HCT116 (cell line): Measurements from ENCODE around the gene GPD1L. TPM values are rescaled to one million over a fixed set of nuclear protein-coding genes. Genes with fewer than 3 reads are reported as not detected.

Experiments used
- ATAC-seq: fragments of 200-7000 bp; cut with Tn5 transposase; 2 replicates; pipeline ENCODE4 v1.9.1; 2020; ENCODE audit warnings: mild to moderate bottlenecking, moderate library complexity
- BruUV-seq: library from RNA; stranded (reverse); fragments of 400-500 nt; replicated peaks from 2 replicates; lab custom pipeline; 2021; lab: Mats Ljungman, UMichigan
- CTCF ChIA-PET: fragments of 300-600 bp; sonication (Branson Sonifier 250); formaldehyde crosslinking; loops from one replicate; lab custom pipeline; 2021; ENCODE audit warnings: antibody characterized with exemption; lab: Charles Lee
- POLR2A ChIA-PET: fragments of 300-600, 350-600 bp; sonication (Branson Sonifier 250); formaldehyde crosslinking; loops from one replicate; lab custom pipeline; 2021; ENCODE audit warnings: antibody characterized with exemption; lab: Charles Lee
- RAD21 ChIA-PET, 2 experiments: fragments of 300-600 bp; sonication (Branson Sonifier 250); formaldehyde crosslinking; loops; one replicate each; lab custom pipeline; 2023; ENCODE audit warnings: low total read pairs in 2 of 2; ENCODE audit not compliant: uncharacterized antibody in 2 of 2, unreplicated experiment in 2 of 2, low non-redundant PET in 1 of 2; lab: Charles Lee
- DNase-seq: peaks from one replicate; pipeline ENCODE4 v3.0.0-alpha.2; 2010; ENCODE audit warnings: low read depth, low spot score
- H2AFZ ChIP-seq: fragments of 200-600 bp; shearing (Covaris generic), sonication (generic); 2 replicates; pipeline ENCODE4 v1.6.1; 2017; ENCODE audit warnings: low read depth, mixed run types, mixed read lengths, antibody characterized with exemption, low read length; ENCODE audit not compliant: poor library complexity, severe bottlenecking
- H3K27ac ChIP-seq: 2 replicates; pipeline ENCODE4 v1.5.1; 2012; ENCODE audit warnings: low read depth, low read length
- H3K27me3 ChIP-seq: fragments of 200-600 bp; sonication (generic); 2 replicates; pipeline ENCODE4 v1.6.1; 2016; ENCODE audit warnings: mixed run types, low read length, mixed read lengths; ENCODE audit not compliant: insufficient read depth
- H3K36me3 ChIP-seq, 2 experiments: fragments of 200-500 bp in 1 of 2; fragments of 200-600 bp in 1 of 2; sonication (Bioruptor generic) in 1 of 2; sonication (generic) in 1 of 2; 2 replicates each; pipeline versions ENCODE4 v1.5.1 to v1.6.1; 2014 to 2016; ENCODE audit warnings: low read length in 2 of 2, inconsistent platforms in 1 of 2, mixed read lengths in 1 of 2, mixed run types in 1 of 2; ENCODE audit not compliant: insufficient read depth in 2 of 2, control insufficient read depth in 1 of 2
- H3K4me1 ChIP-seq, 2 experiments: fragments of 200-600 bp in 1 of 2; sonication (generic) in 1 of 2; 2 replicates each; pipeline versions ENCODE4 v1.5.1 to v1.6.1; 2012 to 2017; ENCODE audit warnings: low read length in 2 of 2, inconsistent platforms in 1 of 2, mild to moderate bottlenecking in 1 of 2, mixed read lengths in 1 of 2, mixed run types in 1 of 2, moderate library complexity in 1 of 2; ENCODE audit not compliant: insufficient read depth in 2 of 2, control insufficient read depth in 1 of 2
- H3K4me2 ChIP-seq: fragments of 200-600 bp; sonication (generic); 2 replicates; pipeline ENCODE4 v1.6.1; 2017; ENCODE audit warnings: mixed run types, low read length, mixed read lengths
- H3K4me3 ChIP-seq, 2 experiments: fragments of 200-600 bp in 1 of 2; sonication (generic) in 1 of 2; replicated peaks in 1 of 2; 2 replicates each; pipeline ENCODE4 v1.5.1; 2011 to 2016; ENCODE audit warnings: low read length in 2 of 2, control low read depth in 1 of 2, low read depth in 1 of 2, mild to moderate bottlenecking in 1 of 2, mixed read lengths in 1 of 2, mixed run types in 1 of 2
- H3K79me2 ChIP-seq: fragments of 200-600 bp; sonication (generic); 2 replicates; pipeline ENCODE4 v1.6.1; 2017; ENCODE audit warnings: mild to moderate bottlenecking, mixed run types, low read length, moderate library complexity, mixed read lengths; ENCODE audit not compliant: insufficient read depth
- H3K9ac ChIP-seq: fragments of 200-600 bp; sonication (generic); 2 replicates; pipeline ENCODE4 v1.6.1; 2016; ENCODE audit warnings: low read length, mixed read lengths
- H3K9me2 ChIP-seq: fragments of 200-600 bp; sonication (generic), shearing (Covaris generic); 2 replicates; pipeline ENCODE4 v1.6.1; 2017; ENCODE audit warnings: mixed run types, mild to moderate bottlenecking, moderate library complexity; ENCODE audit not compliant: insufficient read depth
- H3K9me3 ChIP-seq, 2 experiments: fragments of 200-500 bp in 1 of 2; fragments of 200-600 bp in 1 of 2; sonication (Bioruptor generic) in 1 of 2; sonication (generic) in 1 of 2; 2 replicates each; pipeline ENCODE4 v1.6.1; 2014 to 2017; ENCODE audit warnings: low read length in 2 of 2, mixed read lengths in 2 of 2, inconsistent platforms in 1 of 2, low read depth in 1 of 2, mild to moderate bottlenecking in 1 of 2, mixed run types in 1 of 2, moderate library complexity in 1 of 2; ENCODE audit not compliant: control insufficient read depth in 1 of 2, insufficient read depth in 1 of 2
- H4K20me1 ChIP-seq: fragments of 200-600 bp; sonication (generic), shearing (Covaris generic); 2 replicates; pipeline ENCODE4 v1.6.1; 2017; ENCODE audit warnings: mixed run types, mild to moderate bottlenecking, moderate library complexity; ENCODE audit not compliant: insufficient read depth
- CTCF ChIP-seq, 3 experiments: fragments of 200-600 bp in 1 of 3; sonication (generic) in 1 of 3; IDR thresholded peaks in 2 of 3; conservative IDR thresholded peaks in 1 of 3; 2 replicates each; pipeline ENCODE4 v1.5.1; 2012 to 2017; ENCODE audit warnings: low read depth in 2 of 3, low read length in 2 of 3, antibody characterized with exemption in 1 of 3, borderline replicate concordance in 1 of 3, control low read depth in 1 of 3, mild to moderate bottlenecking in 1 of 3, mixed read lengths in 1 of 3, mixed run types in 1 of 3, moderate library complexity in 1 of 3; ENCODE audit not compliant: insufficient read depth in 1 of 3
- EGR1 ChIP-seq: IDR thresholded peaks from 2 replicates; pipeline ENCODE4 v1.6.1; 2012; ENCODE audit warnings: low read depth
- ELF1 ChIP-seq: IDR thresholded peaks from 2 replicates; pipeline ENCODE4 v1.6.1; 2012; ENCODE audit warnings: low read depth, borderline replicate concordance
- JUND ChIP-seq: IDR thresholded peaks from 2 replicates; pipeline ENCODE4 v1.6.1; 2012
- MAX ChIP-seq: IDR thresholded peaks from 2 replicates; pipeline ENCODE4 v1.6.1; 2012
- RAD21 ChIP-seq: IDR thresholded peaks from 2 replicates; pipeline ENCODE4 v1.6.1; 2012; ENCODE audit warnings: low read depth, mild to moderate bottlenecking
- SRF ChIP-seq: IDR thresholded peaks from 2 replicates; pipeline ENCODE4 v1.6.1; 2012; ENCODE audit warnings: low read depth
- intact Hi-C: fragments of 100-400 bp; cut with micrococcal nuclease; formaldehyde crosslinking; loops from 2 replicates; pipeline ENCODE4 v1.10.0; 2022
- total RNA-seq: library from RNA; stranded (reverse); gene quantifications from one replicate; pipeline ENCODE4 v1.2.1, GENCODE V29; 2021; ENCODE audit not compliant: unreplicated experiment

GPD1L gene
- total RNA-seq, 1 experiment from 2014 or later, result 21.9 TPM

DNA sequence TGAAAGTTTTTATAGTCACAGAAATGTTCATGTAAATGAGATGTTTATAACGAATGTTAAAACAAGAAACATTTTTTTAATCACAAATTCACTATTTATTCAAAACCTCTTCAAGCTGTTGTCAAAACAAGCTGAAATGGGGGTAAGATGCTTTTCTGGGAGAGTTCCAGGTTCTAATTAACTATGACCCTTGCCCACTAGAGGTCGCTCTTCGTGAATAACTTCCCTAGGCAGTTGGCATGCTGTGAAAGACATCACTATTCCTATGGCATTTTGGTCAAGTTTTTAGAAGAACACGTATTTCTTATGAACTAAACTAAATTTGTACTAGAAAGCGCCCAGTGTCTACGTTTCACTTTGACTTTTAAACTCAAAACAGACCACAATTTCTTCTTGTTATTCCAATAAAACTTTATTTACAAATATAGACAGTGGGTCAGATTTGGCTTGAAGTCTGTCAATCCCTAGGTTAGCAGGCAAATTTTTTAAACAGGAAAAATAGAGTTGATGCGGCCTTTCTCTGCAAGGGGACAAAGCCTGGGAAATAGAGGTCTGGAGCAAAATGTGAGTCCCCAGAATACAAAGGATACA is 69.3 kb downstream of the GPD1L start:
- TF ChIP-seq MAX (no peak), EGR1 (no peak), JUND (no peak), SRF (no peak), ELF1 (no peak), CTCF (IDR thresholded peaks at IDR 0.05 in 2 of 3, conservative IDR thresholded peaks at IDR 0.05 in 1 of 3; ENCODE audit: borderline replicate concordance in 1 of 3, insufficient read depth in 1 of 3, low read depth in 2 of 3, low read length in 2 of 3) (peak; percentile 61 to 77 (median 61)), RAD21 (peak; percentile 67)
- Histone ChIP-seq H3K9me3 (no peaks in the 10 kb centered on the region), H2AFZ (no peak overlapping the region), H3K9ac (no peak overlapping the region), H3K27me3 (no peaks in the 10 kb centered on the region), H3K4me2 (no peak overlapping the region), H3K79me2 (no peaks in the 10 kb centered on the region), H3K4me3 (no peak overlapping the region), H3K27ac (no peak overlapping the region), H3K36me3 (no peaks in the 10 kb centered on the region), H3K9me2 (no peaks in the 10 kb centered on the region), H4K20me1 (no peaks in the 10 kb centered on the region), H3K4me1 (peaks cover 17 to 27% of the 10 kb centered on the region in 2 experiments)
- ChIA-PET RAD21 (no interaction called here), POLR2A (no interaction called here), CTCF (interaction anchor here (0.9 to 2.3 kb wide), 5 partner anchors 21 to 292 kb away, joined by 3 to 7 read pairs (median 3); no protein-coding TSS in a partner anchor)
- intact Hi-C loops, result loop anchor here (2.0 kb wide), 3 partner anchors 63 to 493 kb away; partner anchors contain the start of gene CMTM8
- no TSS peak for BruUV-seq
- ATAC-seq (no peak), DNase-seq (peak; percentile 74)
